Hematopoietic multipotent progenitor cell treated with erythropoietin and hydrocortisone succinate and interleukin-3 and kit ligand, for 17 days (in vitro differentiated cells): ENCODE data around the gene SMNDC1.
A peak's percentile ranks its signal among the peaks of the same experiment; 100 is the strongest.
"Not testable (repeated sequence)": the region's sequence is repeated elsewhere in the genome, so short reads cannot be mapped to it uniquely, and the experiment has no call there.

Experiments used
- DNase-seq: peaks from one replicate; pipeline ENCODE4 v3.0.0-alpha.2; 2015; ENCODE audit warnings: low spot score

Gene SMNDC1

GRCh38 chr10:110251392-110251791 lies 53.3 kb downstream of the SMNDC1 start:
- not testable (repeated sequence) for DNase-seq

- DNase-seq: not testable (repeated sequence)
Observed at GRCh38 chr10:110249489-110249888, 55.2 kb downstream of the SMNDC1 start.

GRCh38 chr10:110247833-110248232 lies 56.9 kb downstream of the SMNDC1 start:
- DNase-seq: not testable (repeated sequence)

GRCh38 chr10:110244550-110244949 lies 60.2 kb downstream of the SMNDC1 start:
- no peak for DNase-seq

GRCh38 chr10:110242511-110242910 lies 62.2 kb downstream of the SMNDC1 start:
- DNase-seq: no peak

GRCh38 chr10:110241841-110242240 lies 62.9 kb downstream of the SMNDC1 start:
- peak; percentile 50 for DNase-seq

GRCh38 chr10:110241407-110241806 lies 63.3 kb downstream of the SMNDC1 start:
- DNase-seq: no peak
